Thyroid gland (tissue), 4 donors: Measurements from ENCODE around the gene ZFYVE27. TPM values are rescaled to one million over a fixed set of nuclear protein-coding genes. Genes with fewer than 3 reads are reported as not detected.
A peak's percentile ranks its signal among the peaks of the same experiment; 100 is the strongest.

Experiments
- DNase-seq, 2 donors: peaks; one replicate each; pipeline ENCODE4 v3.0.0-alpha.2; 2019
- H3K27ac ChIP-seq, 3 donors: fragments of 200-600 bp; sonication (generic); 1 replicate in 2 of 3; 2 replicates in 1 of 3; pipeline ENCODE4 v1.5.1; 2016 to 2019; ENCODE audit warnings: mild to moderate bottlenecking in 1 of 3, moderate library complexity in 1 of 3
- H3K27me3 ChIP-seq: fragments of 200-600 bp; sonication (generic); one replicate; pipeline ENCODE4 v1.5.1; 2019
- H3K36me3 ChIP-seq, 2 donors: fragments of 200-600 bp; sonication (generic); one replicate each; pipeline ENCODE4 v1.5.1; 2016 to 2019
- H3K4me1 ChIP-seq, 2 donors: fragments of 200-600 bp; sonication (generic); one replicate each; pipeline ENCODE4 v1.5.1; 2017 to 2019
- H3K4me3 ChIP-seq, 3 donors: fragments of 200-600 bp; sonication (generic); replicated peaks in 1 of 3; 1 replicate in 2 of 3; 2 replicates in 1 of 3; pipeline ENCODE4 v1.5.1; 2016; ENCODE audit warnings: mild to moderate bottlenecking in 1 of 3
- H3K9me3 ChIP-seq: fragments of 200-600 bp; sonication (generic); one replicate; pipeline ENCODE4 v1.5.1; 2017
- POLR2A ChIP-seq, 2 donors: fragments of 450-650 bp; IDR thresholded peaks; one replicate each; pipeline ENCODE4 v1.6.1; 2017; ENCODE audit warnings: antibody characterized with exemption in 2 of 2, mild to moderate bottlenecking in 2 of 2, moderate library complexity in 1 of 2
- WGBS, 2 donors: methylation state at CpG; one replicate each; pipeline ENCODE4 v1.1.5; 2017; 5-methylcytosine and 5-hydroxymethylcytosine counted together
- intact Hi-C: fragments of 100-400 bp; cut with DNase I; formaldehyde crosslinking; loops from one replicate; pipeline ENCODE4 v1.15.1; 2023
- total RNA-seq, 4 donors: library from RNA; depleted of rRNA; stranded (reverse); fragments of >200 nt; gene quantifications; one replicate each; pipeline ENCODE4 v1.2.3, GENCODE V29; 2016
- TF ChIP-seq, protein P1 (sequence below), 6 experiments: fragments of 200-600 bp in 3 of 6; fragments of 450-650 bp in 3 of 6; sonication (generic) in 3 of 6; IDR thresholded peaks; one replicate each; pipeline ENCODE4 v1.5.1; 2016 to 2019; ENCODE audit warnings: antibody characterized with exemption in 6 of 6, mild to moderate bottlenecking in 2 of 6, inconsistent platforms in 1 of 6, moderate library complexity in 1 of 6

Gene ZFYVE27
- total RNA-seq, 4 donors from 2014 or later: 18.4 to 43.5 (median 24.8) TPM

DNA sequence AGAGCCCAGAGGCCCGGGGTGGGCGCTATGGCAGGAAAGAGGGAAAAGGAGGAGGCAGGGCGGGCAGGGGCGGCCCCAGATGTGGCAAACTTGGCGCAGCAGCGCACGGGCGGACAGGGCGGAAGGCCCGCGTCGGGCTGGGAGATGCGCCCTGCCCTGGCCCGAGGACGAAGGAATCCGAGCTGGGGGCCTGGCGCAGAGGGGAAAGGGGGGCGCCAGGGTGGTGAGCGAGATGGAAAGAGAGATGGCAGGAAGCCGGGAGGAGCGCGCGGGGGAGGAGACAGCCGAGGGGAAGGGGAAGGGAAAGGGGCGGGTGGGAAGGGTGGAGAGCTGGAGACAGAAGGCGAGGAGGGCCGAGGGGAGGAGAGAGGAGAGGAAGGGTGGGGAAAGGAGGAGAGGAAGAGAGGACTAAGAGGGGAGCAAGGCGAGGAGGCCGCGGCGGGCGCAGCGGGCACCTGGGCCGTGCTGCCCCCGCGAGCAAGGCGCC is 23.5 kb upstream of the ZFYVE27 start, which contains the start of gene MARVELD1:
Gene MARVELD1, plus strand, starts transcription at position 392 of the 487 bp plus-strand sequence. CDS start 147 bp downstream, outside the sequence.
- Histone ChIP-seq H3K27me3 (no peaks in the 10 kb centered on the region), H3K4me1 (peaks cover 5 to 46% of the 10 kb centered on the region in 2 donors), H3K4me3 (peak within 1 kb of the TSS; percentile 15 to 61 (median 53)), H3K27ac (peak within 1 kb of the TSS; percentile 71 to 93 (median 82)), H3K9me3 (no peaks in the 10 kb centered on the region), H3K36me3 (no peaks in the 10 kb centered on the region)
- DNase-seq: peak; percentile 25 to 39
- TF ChIP-seq, protein P1, sequence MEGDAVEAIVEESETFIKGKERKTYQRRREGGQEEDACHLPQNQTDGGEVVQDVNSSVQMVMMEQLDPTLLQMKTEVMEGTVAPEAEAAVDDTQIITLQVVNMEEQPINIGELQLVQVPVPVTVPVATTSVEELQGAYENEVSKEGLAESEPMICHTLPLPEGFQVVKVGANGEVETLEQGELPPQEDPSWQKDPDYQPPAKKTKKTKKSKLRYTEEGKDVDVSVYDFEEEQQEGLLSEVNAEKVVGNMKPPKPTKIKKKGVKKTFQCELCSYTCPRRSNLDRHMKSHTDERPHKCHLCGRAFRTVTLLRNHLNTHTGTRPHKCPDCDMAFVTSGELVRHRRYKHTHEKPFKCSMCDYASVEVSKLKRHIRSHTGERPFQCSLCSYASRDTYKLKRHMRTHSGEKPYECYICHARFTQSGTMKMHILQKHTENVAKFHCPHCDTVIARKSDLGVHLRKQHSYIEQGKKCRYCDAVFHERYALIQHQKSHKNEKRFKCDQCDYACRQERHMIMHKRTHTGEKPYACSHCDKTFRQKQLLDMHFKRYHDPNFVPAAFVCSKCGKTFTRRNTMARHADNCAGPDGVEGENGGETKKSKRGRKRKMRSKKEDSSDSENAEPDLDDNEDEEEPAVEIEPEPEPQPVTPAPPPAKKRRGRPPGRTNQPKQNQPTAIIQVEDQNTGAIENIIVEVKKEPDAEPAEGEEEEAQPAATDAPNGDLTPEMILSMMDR (IDR thresholded peaks at IDR 0.05): no peak
- no peak for TF ChIP-seq POLR2A (IDR thresholded peaks at IDR 0.05)
- intact Hi-C loops: no loop called here
- WGBS, 2 donors: 9 to 10% methylated on average over 37 of the region's 37 CpGs

DNA sequence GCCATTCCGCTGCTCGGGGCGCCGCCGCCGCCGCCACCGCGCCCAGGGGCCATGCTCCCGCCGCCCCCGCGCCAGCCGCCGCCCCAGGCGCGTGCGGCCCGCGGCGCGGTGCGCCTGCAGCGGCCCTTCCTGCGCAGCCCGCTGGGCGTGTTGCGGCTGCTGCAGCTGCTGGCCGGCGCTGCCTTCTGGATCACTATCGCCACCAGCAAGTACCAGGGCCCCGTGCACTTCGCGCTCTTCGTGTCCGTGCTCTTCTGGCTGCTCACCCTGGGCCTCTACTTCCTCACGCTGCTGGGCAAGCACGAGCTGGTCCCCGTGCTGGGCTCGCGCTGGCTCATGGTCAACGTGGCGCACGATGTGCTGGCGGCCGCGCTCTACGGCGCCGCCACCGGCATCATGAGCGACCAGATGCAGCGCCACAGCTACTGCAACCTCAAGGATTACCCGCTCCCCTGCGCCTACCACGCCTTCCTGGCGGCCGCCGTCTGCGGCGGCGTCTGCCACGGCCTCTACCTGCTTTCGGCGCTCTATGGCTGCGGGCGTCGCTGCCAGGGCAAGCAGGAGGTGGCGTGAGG is 23.0 kb upstream of the ZFYVE27 start:
- peak overlapping the region; percentile 15 to 61 (median 53) for H3K4me3 ChIP-seq
- H3K27me3 ChIP-seq: no peaks in the 10 kb centered on the region
- no peaks in the 10 kb centered on the region for H3K36me3 ChIP-seq
- peak in 1 of 2 donors; percentile 28 for TF ChIP-seq POLR2A (IDR thresholded peaks at IDR 0.05)
- TF ChIP-seq, protein P1 (IDR thresholded peaks at IDR 0.05): peak in 3 of 6 experiments; percentile 2 to 26 (median 21)
- H3K27ac ChIP-seq: peak overlapping the region; percentile 71 to 93 (median 82)
- peak; percentile 74 to 78 for DNase-seq
- no peaks in the 10 kb centered on the region for H3K9me3 ChIP-seq
- 1% methylated on average over 22 to 26 of the region's 69 CpGs for WGBS, 2 donors
- peaks cover 9 to 52% of the 10 kb centered on the region in 2 donors for H3K4me1 ChIP-seq
- intact Hi-C loops: no loop called here

DNA sequence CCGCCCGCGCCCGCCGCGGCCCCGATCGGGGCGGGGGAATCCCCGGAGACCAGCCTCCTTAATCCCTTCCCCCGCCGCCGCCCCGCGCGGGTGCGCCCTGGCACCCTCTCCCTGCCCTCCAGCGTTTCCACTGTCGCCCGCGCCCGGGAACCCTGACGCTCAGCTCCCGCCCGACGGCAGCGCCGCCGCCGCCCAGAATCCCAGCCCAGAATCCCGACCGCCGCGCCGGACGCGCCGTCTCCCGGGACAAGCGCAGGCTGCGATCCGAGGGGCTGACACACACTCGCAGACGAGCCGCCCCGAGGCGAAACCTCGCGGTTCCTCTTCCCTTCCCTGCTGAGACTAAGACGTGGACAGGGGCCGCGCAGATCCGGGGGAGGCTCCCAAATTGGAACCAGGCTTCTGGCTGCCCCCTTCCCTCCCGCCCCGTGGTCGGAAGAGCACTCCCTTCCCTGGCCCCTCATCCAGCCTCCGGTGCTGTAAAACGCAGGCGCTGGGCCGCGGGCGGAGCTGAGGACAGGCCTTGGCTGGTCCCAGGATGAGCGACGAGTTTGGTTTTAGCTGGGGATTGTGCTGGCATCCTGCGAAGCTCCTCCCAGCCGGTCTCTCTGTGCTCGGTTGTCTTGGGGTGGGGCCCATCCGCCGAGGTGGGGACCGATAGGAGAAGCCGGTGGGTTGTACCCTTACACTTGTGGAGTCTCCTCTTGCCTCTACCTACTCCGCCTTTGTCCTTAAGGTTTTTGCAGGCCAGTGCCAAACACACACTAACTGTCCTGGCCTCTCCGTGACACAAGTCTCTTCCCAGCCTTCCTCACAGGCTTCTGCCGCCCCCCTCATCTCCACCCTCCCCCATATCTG is 22.3 kb upstream of the ZFYVE27 start:
- peaks cover 12 to 53% of the 10 kb centered on the region in 2 donors for H3K4me1 ChIP-seq
- intact Hi-C loops: no loop called here
- WGBS, 2 donors: 15 to 26% methylated on average over 15 to 27 of the region's 74 CpGs

DNA sequence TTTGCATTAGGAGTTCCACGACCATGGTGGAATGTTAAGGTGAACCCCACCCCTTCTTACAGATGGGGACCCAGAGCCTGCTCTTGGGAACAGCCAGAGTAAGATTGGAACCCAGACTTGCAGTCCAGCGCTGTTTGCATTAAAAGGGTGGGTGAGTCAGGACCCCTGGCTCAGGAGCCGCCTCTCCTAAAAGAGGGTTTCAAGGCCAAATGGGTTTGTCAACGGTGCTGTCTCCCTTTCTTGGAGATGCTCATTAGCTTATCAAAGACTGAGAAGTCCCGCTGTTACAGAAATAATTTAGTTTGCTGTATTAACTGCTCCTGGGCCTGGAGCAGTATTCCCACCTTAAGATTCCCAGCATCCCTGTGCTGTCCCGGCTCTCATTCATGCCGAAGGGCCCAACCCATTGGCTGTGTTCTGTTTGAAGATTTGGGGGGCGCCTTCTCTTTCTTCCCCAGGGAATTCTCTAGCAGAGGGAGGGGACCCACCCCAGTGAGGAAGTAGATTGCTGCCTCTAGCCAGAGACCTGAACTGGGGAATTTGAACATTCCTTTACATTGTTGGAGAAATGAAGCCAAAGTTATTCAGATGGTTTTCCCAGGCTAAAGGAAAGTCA is 21.6 kb upstream of the ZFYVE27 start:
- intact Hi-C loops: no loop called here
- no peak for TF ChIP-seq POLR2A (IDR thresholded peaks at IDR 0.05)
- TF ChIP-seq, protein P1 (IDR thresholded peaks at IDR 0.05): no peak
- Histone ChIP-seq H3K36me3 (no peaks in the 10 kb centered on the region), H3K27ac (peak overlapping the region in 2 of 3 donors; percentile 71 to 93), H3K4me3 (peak overlapping the region in 1 of 3 donors; percentile 61), H3K4me1 (peaks cover 12 to 52% of the 10 kb centered on the region in 2 donors), H3K27me3 (no peaks in the 10 kb centered on the region), H3K9me3 (no peaks in the 10 kb centered on the region)
- WGBS, 2 donors: 71 to 88% methylated on average over 8 of the region's 8 CpGs
- DNase-seq: no peak

More for the DNA sequence above, 22.3 kb upstream of the ZFYVE27 start:
- Histone ChIP-seq H3K27ac (peak overlapping the region; percentile 71 to 93 (median 82)), H3K27me3 (no peaks in the 10 kb centered on the region), H3K9me3 (no peaks in the 10 kb centered on the region), H3K4me3 (peak overlapping the region; percentile 15 to 61 (median 53)), H3K36me3 (no peaks in the 10 kb centered on the region)
- DNase-seq: peak; percentile 34 to 51
- no peak for TF ChIP-seq POLR2A (IDR thresholded peaks at IDR 0.05)
- TF ChIP-seq, protein P1 (IDR thresholded peaks at IDR 0.05): no peak
